GM12864 (cell line): ENCODE measurements around the gene KIF22.
A peak's percentile ranks its signal among the peaks of the same experiment; 100 is the strongest.

Experiments used
- DNase-seq: peaks from one replicate; pipeline ENCODE4 v3.0.0-alpha.2; 2011; ENCODE audit warnings: low read depth
- H3K4me3 ChIP-seq: 2 replicates; pipeline ENCODE4 v1.5.1; 2011; ENCODE audit warnings: mild to moderate bottlenecking, low read depth, low read length, control low read depth
- CTCF ChIP-seq: IDR thresholded peaks from 2 replicates; pipeline ENCODE4 v1.5.1; 2011; ENCODE audit warnings: low read depth, mild to moderate bottlenecking, moderate library complexity, low read length, control low read depth, inconsistent platforms; ENCODE audit errors: missing control alignments

Gene KIF22

DNA sequence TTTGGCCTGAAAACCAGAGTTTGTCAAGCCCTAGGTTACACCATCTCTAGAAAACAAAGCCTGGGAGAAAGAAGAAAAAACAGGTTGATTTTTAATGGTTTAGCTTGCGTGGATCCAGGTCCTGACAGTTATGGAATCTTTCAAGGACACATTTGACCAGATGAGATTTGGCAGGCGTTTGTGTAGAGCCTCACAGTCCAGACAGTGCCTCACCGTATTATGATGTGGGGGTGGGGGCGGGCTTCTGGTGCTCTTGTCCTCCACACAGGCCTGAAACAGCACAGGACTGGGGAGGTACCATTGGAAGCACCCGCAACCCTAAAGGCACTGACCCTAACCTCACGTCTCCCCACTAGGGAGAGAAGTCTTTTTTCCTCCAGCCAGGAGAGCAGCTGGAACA, 49.3 kb downstream of the KIF22 start:
- DNase-seq: no peak
- no peak overlapping the region for H3K4me3 ChIP-seq
- no peak for TF ChIP-seq CTCF

GRCh38 chr16:29840240-29840639, 49.7 kb downstream of the KIF22 start:
- DNase-seq: no peak
- no peak for TF ChIP-seq CTCF
- no peak overlapping the region for H3K4me3 ChIP-seq

DNA sequence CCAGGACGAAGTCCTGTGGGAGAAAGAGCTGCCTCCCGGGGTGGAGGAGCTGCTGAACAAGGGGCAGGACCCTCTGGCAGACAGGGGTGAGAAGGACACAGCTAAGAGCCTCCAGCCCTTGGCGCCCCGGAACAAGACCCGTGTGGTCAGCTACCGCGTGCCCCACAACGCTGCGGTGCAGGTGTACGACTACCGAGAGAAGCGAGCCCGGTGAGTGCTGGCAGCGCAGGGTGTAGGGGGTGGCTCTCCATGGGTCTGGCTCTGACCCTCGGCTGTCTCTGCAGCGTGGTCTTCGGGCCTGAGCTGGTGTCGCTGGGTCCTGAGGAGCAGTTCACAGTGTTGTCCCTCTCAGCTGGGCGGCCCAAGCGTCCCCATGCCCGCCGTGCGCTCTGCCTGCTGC, 51.1 kb downstream of the KIF22 start:
- no peak for DNase-seq
- no peak overlapping the region for H3K4me3 ChIP-seq

DNA sequence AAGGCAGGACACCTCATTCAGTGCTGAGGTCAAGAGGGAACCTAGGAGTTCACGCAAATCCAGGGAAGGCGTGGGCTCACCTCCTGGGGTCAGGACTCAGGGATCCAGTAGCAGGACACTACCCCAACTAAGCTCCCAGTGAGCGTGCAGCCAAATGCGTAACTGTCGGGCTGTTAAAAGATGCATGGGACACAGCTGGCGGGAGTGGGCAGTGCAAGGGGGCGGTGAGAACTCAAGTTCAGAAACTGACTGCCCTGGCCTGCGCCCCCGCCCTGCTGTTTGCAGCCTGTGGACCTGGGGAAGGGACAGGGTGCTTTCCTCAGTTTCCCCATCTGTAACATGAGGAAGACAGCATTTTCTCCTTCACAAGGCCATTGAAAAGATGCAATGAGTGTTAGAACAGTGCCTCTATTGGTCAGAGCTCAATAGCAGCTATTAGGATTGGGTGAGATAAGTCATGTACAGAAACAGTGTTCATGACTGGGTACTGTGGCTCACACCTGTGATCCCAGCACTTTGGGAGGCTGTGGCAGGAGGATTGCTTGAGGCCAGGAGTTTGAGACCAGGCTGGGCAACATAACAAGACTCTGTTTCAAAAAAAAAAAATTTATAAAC, 52.3 kb downstream of the KIF22 start:
- no peak for DNase-seq
- TF ChIP-seq CTCF: peak; percentile 16
- no peak overlapping the region for H3K4me3 ChIP-seq

More for the DNA sequence above, 51.1 kb downstream of the KIF22 start:
- TF ChIP-seq CTCF: no peak

DNA sequence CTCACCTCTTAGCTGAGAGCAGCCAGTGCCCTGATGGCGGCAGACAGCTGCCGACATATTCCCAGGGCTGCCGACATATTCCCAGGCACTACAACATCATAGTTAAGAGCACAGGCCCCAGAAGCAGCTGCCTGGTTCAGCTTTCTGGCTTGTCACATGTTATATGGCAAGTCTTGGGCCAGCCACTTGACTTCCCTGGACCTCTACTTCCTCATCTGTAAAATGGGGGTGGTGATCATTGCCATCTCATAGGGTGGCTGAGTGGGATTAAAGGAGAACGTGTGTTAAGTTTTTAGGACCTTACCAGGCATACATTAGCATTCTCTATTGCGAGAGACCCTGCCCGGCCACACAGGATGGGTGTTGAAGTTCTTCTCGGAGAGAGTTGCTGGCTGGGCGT, 53.4 kb downstream of the KIF22 start:
- H3K4me3 ChIP-seq: no peak overlapping the region
- TF ChIP-seq CTCF: no peak
- no peak for DNase-seq

GRCh38 chr16:29844575-29845331, 54.2 kb downstream of the KIF22 start:
- no peak for DNase-seq
- H3K4me3 ChIP-seq: no peak overlapping the region
- TF ChIP-seq CTCF: no peak

DNA sequence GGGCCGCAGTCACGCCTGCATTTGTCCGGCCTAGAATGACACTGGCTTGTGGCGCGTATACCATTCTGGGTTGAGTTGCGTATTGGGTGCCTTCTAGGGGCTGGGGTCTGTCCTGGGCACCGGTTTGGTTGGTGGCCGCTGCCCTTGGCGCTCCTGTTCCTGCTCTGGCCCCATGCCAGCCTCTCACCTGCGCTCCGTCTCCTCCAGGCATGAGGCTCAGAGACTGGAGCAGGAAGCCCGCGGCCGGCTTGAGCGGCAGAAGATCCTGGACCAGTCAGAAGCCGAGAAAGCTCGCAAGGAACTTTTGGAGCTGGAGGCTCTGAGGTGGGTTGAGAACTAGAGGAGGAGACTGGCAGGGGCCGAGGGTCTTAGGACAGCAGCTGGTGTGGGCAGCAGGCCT, 55.1 kb downstream of the KIF22 start:
- no peak for DNase-seq
- no peak for TF ChIP-seq CTCF
- H3K4me3 ChIP-seq: no peak overlapping the region
